Neural cell (in vitro differentiated cells): ENCODE results near the gene SFTPA2.
"Not testable (repeated sequence)": the region's sequence is repeated elsewhere in the genome, so short reads cannot be mapped to it uniquely, and the experiment has no call there.

Source experiments
- CTCF ChIP-seq: fragments of 450-650 bp; IDR thresholded peaks from 2 replicates; pipeline ENCODE4 v1.5.1; 2014; ENCODE audit warnings: antibody characterized with exemption, mild to moderate bottlenecking, moderate library complexity; ENCODE audit not compliant: poor library complexity, severe bottlenecking
- EP300 ChIP-seq: fragments of 450-650 bp; conservative IDR thresholded peaks from 2 replicates; pipeline ENCODE4 v1.6.1; 2014; ENCODE audit warnings: antibody characterized with exemption, mild to moderate bottlenecking, moderate library complexity; ENCODE audit not compliant: poor library complexity, severe bottlenecking
- EZH2 ChIP-seq: fragments of 200-600, 300-800 bp; shearing (Covaris generic), sonication (generic); IDR thresholded peaks from 2 replicates; pipeline ENCODE4 v1.6.1; 2014; ENCODE audit warnings: antibody characterized with exemption, low read length, borderline replicate concordance, mild to moderate bottlenecking; ENCODE audit not compliant: insufficient read depth, poor library complexity, severe bottlenecking
- POLR2AphosphoS5 ChIP-seq: IDR thresholded peaks from 2 replicates; pipeline ENCODE4 v1.6.1; 2012
- RAD21 ChIP-seq: fragments of 450-650 bp; conservative IDR thresholded peaks from 2 replicates; pipeline ENCODE4 v1.6.1; 2014; ENCODE audit warnings: antibody characterized with exemption, mild to moderate bottlenecking, moderate library complexity
- REST ChIP-seq: IDR thresholded peaks from 2 replicates; pipeline ENCODE4 v1.6.1; 2012; ENCODE audit warnings: borderline replicate concordance

- not testable (repeated sequence) for TF ChIP-seq CTCF, POLR2AphosphoS5, EZH2, EP300, REST, RAD21
These were observed 35.0 kb downstream of the SFTPA2 start for GRCh38 chr10:79525049-79525710.
